Measurements from ENCODE around the gene MED15.

- TF ChIP-seq, protein P1, sequence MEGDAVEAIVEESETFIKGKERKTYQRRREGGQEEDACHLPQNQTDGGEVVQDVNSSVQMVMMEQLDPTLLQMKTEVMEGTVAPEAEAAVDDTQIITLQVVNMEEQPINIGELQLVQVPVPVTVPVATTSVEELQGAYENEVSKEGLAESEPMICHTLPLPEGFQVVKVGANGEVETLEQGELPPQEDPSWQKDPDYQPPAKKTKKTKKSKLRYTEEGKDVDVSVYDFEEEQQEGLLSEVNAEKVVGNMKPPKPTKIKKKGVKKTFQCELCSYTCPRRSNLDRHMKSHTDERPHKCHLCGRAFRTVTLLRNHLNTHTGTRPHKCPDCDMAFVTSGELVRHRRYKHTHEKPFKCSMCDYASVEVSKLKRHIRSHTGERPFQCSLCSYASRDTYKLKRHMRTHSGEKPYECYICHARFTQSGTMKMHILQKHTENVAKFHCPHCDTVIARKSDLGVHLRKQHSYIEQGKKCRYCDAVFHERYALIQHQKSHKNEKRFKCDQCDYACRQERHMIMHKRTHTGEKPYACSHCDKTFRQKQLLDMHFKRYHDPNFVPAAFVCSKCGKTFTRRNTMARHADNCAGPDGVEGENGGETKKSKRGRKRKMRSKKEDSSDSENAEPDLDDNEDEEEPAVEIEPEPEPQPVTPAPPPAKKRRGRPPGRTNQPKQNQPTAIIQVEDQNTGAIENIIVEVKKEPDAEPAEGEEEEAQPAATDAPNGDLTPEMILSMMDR (IDR thresholded peaks at IDR 0.05), result no peak
- TF ChIP-seq POLR2A (IDR thresholded peaks at IDR 0.05; ENCODE audit: low read depth) (no peak), EP300 (IDR thresholded peaks at IDR 0.05) (no peak)
These were observed 129.5 kb downstream of the MED15 start for GRCh38 chr22:20636945-20637344.

Measured in esophagus muscularis mucosa (tissue), 4 donors.